KMS-11 (cell line): ENCODE results near the gene GTSF1L.

Source experiments
- H2AFZ ChIP-seq: fragments of 200-600 bp; sonication (generic); 2 replicates; pipeline ENCODE4 v1.6.1; 2016; ENCODE audit warnings: antibody characterized with exemption, mixed run types, low read depth
- H3K27ac ChIP-seq: fragments of 200-600 bp; sonication (generic); 2 replicates; pipeline ENCODE4 v1.6.1; 2016; ENCODE audit warnings: mild to moderate bottlenecking, mixed run types
- H3K27me3 ChIP-seq: fragments of 200-600 bp; sonication (generic); 2 replicates; pipeline ENCODE4 v1.6.1; 2017; ENCODE audit warnings: mild to moderate bottlenecking, low read depth, mixed run types, moderate library complexity; ENCODE audit not compliant: insufficient read depth
- H3K36me3 ChIP-seq: fragments of 200-600 bp; sonication (generic); 2 replicates; pipeline ENCODE4 v1.6.1; 2017; ENCODE audit warnings: mild to moderate bottlenecking, mixed run types; ENCODE audit not compliant: insufficient read depth
- H3K4me1 ChIP-seq: fragments of 200-600 bp; sonication (generic); 2 replicates; pipeline ENCODE4 v1.6.1; 2016; ENCODE audit warnings: mild to moderate bottlenecking, low read depth, mixed run types; ENCODE audit not compliant: poor library complexity, severe bottlenecking
- H3K4me2 ChIP-seq: fragments of 200-600 bp; sonication (generic); 2 replicates; pipeline ENCODE4 v1.7.0; 2016; ENCODE audit warnings: mild to moderate bottlenecking, mixed run types
- H3K4me3 ChIP-seq: fragments of 200-600 bp; sonication (generic); IDR thresholded peaks from 2 replicates; pipeline ENCODE4 v1.6.1; 2017; ENCODE audit warnings: low read depth, low read length, mixed read lengths; ENCODE audit not compliant: insufficient read depth
- H3K79me2 ChIP-seq: fragments of 200-600 bp; sonication (generic); 2 replicates; pipeline ENCODE4 v1.6.1; 2016; ENCODE audit warnings: low read depth, mixed run types; ENCODE audit not compliant: insufficient read depth
- H3K9ac ChIP-seq: fragments of 200-600 bp; sonication (generic); 2 replicates; pipeline ENCODE4 v1.6.1; 2016; ENCODE audit warnings: mild to moderate bottlenecking, mixed run types
- H4K20me1 ChIP-seq: fragments of 200-600 bp; sonication (generic); 2 replicates; pipeline ENCODE4 v1.6.1; 2016; ENCODE audit warnings: mild to moderate bottlenecking, mixed run types; ENCODE audit not compliant: insufficient read depth
- CTCF ChIP-seq: fragments of 200-600 bp; sonication (generic); conservative IDR thresholded peaks from 2 replicates; pipeline ENCODE4 v1.6.1; 2017; ENCODE audit warnings: low read depth, mild to moderate bottlenecking, antibody characterized with exemption, low read length, moderate library complexity, mixed read lengths

The GTSF1L gene

GRCh38 chr20:43681991-43682410, 44.8 kb downstream of the GTSF1L start:
- H3K36me3 ChIP-seq = peaks cover 17% of the 10 kb centered on the region
- TF ChIP-seq CTCF = no peak

GRCh38 chr20:43681468-43681942, 45.3 kb downstream of the GTSF1L start:
- Histone ChIP-seq H3K4me2 (peak overlapping the region; percentile 89), H3K36me3 (peaks cover 12% of the 10 kb centered on the region), H3K4me1 (peaks cover 83% of the 10 kb centered on the region), H3K27ac (peak overlapping the region; percentile 99), H3K4me3 (no peak overlapping the region), H3K27me3 (no peaks in the 10 kb centered on the region), H4K20me1 (no peaks in the 10 kb centered on the region), H2AFZ (no peak overlapping the region), H3K9ac (peak overlapping the region; percentile 90), H3K79me2 (peaks cover 77% of the 10 kb centered on the region)
- peak; percentile 72 for TF ChIP-seq CTCF

More at GRCh38 chr20:43681991-43682410, 44.8 kb downstream of the GTSF1L start:
- H4K20me1 ChIP-seq = no peaks in the 10 kb centered on the region
- H3K4me1 ChIP-seq = peaks cover 83% of the 10 kb centered on the region
- peaks cover 76% of the 10 kb centered on the region for H3K79me2 ChIP-seq
- peak overlapping the region; percentile 7 for H3K4me3 ChIP-seq
- H3K27ac ChIP-seq = peak overlapping the region; percentile 99
- H3K4me2 ChIP-seq = peak overlapping the region; percentile 89
- peak overlapping the region; percentile 90 for H3K9ac ChIP-seq
- H3K27me3 ChIP-seq = no peaks in the 10 kb centered on the region
- peak overlapping the region; percentile 25; the same call in 1 of the 2 replicates for H2AFZ ChIP-seq

GRCh38 chr20:43680981-43681380, 45.8 kb downstream of the GTSF1L start:
- Histone ChIP-seq H3K4me1 (peaks cover 83% of the 10 kb centered on the region), H3K27ac (peak overlapping the region; percentile 99), H3K36me3 (peaks cover 11% of the 10 kb centered on the region; the same call in 1 of the 2 replicates), H3K4me2 (peak overlapping the region; percentile 89), H4K20me1 (no peaks in the 10 kb centered on the region), H3K4me3 (no peak overlapping the region), H3K27me3 (no peaks in the 10 kb centered on the region), H2AFZ (no peak overlapping the region), H3K9ac (peak overlapping the region; percentile 90), H3K79me2 (peaks cover 77% of the 10 kb centered on the region)
- TF ChIP-seq CTCF = no peak

- no peak overlapping the region for H3K4me3 ChIP-seq
- H3K27me3 ChIP-seq = no peaks in the 10 kb centered on the region
- H3K4me1 ChIP-seq = peaks cover 61% of the 10 kb centered on the region
- peak overlapping the region; percentile 1; the same call in 1 of the 2 replicates for H3K27ac ChIP-seq
- H3K4me2 ChIP-seq = peak overlapping the region; percentile 2; the same call in 1 of the 2 replicates
- no peaks in the 10 kb centered on the region for H4K20me1 ChIP-seq
- no peak overlapping the region for H3K9ac ChIP-seq
- no peak overlapping the region for H2AFZ ChIP-seq
- peaks cover 95% of the 10 kb centered on the region for H3K79me2 ChIP-seq
- peaks cover 23% of the 10 kb centered on the region; the same call in 1 of the 2 replicates for H3K36me3 ChIP-seq
- TF ChIP-seq CTCF = no peak
Measured at GRCh38 chr20:43676368-43676767, 50.4 kb downstream of the GTSF1L start.
